Measurements from ENCODE around the gene PTGFR. TPM values are rescaled to one million over a fixed set of nuclear protein-coding genes. Genes with fewer than 3 reads are reported as not detected.

Gene PTGFR
- total RNA-seq, 1 experiment from 2014 or later: not detected

DNA sequence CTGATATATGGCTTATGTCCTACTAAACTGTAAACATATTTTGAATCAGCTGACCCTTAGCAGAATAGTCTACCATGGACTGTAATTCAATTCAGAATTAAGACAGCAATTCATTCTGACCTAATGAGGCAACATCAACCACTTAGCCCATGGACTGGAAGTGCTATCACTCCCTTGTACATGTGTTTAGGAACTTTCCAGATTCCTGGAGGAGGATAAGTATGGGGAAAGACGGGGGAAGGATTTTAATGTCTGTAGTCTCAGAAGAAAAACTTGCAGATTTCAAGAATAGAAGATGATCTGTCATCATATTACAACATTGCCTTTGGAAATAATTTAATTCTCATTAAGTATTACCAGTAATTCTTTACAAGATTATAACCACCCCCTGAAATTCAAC, 56.3 kb downstream of the PTGFR start:
- TF ChIP-seq SRF (IDR thresholded peaks at IDR 0.05; ENCODE audit: low read depth): no peak
- no peak for TF ChIP-seq CEBPB (IDR thresholded peaks at IDR 0.05; ENCODE audit: low read depth)
- TF ChIP-seq, protein P1, sequence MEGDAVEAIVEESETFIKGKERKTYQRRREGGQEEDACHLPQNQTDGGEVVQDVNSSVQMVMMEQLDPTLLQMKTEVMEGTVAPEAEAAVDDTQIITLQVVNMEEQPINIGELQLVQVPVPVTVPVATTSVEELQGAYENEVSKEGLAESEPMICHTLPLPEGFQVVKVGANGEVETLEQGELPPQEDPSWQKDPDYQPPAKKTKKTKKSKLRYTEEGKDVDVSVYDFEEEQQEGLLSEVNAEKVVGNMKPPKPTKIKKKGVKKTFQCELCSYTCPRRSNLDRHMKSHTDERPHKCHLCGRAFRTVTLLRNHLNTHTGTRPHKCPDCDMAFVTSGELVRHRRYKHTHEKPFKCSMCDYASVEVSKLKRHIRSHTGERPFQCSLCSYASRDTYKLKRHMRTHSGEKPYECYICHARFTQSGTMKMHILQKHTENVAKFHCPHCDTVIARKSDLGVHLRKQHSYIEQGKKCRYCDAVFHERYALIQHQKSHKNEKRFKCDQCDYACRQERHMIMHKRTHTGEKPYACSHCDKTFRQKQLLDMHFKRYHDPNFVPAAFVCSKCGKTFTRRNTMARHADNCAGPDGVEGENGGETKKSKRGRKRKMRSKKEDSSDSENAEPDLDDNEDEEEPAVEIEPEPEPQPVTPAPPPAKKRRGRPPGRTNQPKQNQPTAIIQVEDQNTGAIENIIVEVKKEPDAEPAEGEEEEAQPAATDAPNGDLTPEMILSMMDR (IDR thresholded peaks at IDR 0.05 in 2 of 3, conservative IDR thresholded peaks at IDR 0.05 in 1 of 3; ENCODE audit: borderline replicate concordance in 1 of 3, insufficient read depth in 1 of 3, low read depth in 2 of 3, low read length in 2 of 3): no peak
- TF ChIP-seq YY1 (IDR thresholded peaks at IDR 0.05; ENCODE audit: extremely low read depth, insufficient replicate concordance, low read depth, low read length): no peak
- TF ChIP-seq EZH2 (IDR thresholded peaks at IDR 0.05): no peak
- TF ChIP-seq SP1 (IDR thresholded peaks at IDR 0.05; ENCODE audit: low read depth): no peak
- TF ChIP-seq JUND (IDR thresholded peaks at IDR 0.05): no peak
- no peak for TF ChIP-seq POLR2AphosphoS5 (IDR thresholded peaks at IDR 0.05; ENCODE audit: low read depth, low read length)
- no peak for TF ChIP-seq POLR2A (IDR thresholded peaks at IDR 0.05; ENCODE audit: borderline replicate concordance, extremely low read depth, insufficient read depth, insufficient read length)
- TF ChIP-seq, protein P2, sequence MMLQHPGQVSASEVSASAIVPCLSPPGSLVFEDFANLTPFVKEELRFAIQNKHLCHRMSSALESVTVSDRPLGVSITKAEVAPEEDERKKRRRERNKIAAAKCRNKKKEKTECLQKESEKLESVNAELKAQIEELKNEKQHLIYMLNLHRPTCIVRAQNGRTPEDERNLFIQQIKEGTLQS (IDR thresholded peaks at IDR 0.05): no peak
- no peak for TF ChIP-seq EZH2phosphoT487 (IDR thresholded peaks at IDR 0.05; ENCODE audit: borderline replicate concordance)
- TF ChIP-seq RAD21 (IDR thresholded peaks at IDR 0.05; ENCODE audit: low read depth): no peak
- TF ChIP-seq, protein P3, sequence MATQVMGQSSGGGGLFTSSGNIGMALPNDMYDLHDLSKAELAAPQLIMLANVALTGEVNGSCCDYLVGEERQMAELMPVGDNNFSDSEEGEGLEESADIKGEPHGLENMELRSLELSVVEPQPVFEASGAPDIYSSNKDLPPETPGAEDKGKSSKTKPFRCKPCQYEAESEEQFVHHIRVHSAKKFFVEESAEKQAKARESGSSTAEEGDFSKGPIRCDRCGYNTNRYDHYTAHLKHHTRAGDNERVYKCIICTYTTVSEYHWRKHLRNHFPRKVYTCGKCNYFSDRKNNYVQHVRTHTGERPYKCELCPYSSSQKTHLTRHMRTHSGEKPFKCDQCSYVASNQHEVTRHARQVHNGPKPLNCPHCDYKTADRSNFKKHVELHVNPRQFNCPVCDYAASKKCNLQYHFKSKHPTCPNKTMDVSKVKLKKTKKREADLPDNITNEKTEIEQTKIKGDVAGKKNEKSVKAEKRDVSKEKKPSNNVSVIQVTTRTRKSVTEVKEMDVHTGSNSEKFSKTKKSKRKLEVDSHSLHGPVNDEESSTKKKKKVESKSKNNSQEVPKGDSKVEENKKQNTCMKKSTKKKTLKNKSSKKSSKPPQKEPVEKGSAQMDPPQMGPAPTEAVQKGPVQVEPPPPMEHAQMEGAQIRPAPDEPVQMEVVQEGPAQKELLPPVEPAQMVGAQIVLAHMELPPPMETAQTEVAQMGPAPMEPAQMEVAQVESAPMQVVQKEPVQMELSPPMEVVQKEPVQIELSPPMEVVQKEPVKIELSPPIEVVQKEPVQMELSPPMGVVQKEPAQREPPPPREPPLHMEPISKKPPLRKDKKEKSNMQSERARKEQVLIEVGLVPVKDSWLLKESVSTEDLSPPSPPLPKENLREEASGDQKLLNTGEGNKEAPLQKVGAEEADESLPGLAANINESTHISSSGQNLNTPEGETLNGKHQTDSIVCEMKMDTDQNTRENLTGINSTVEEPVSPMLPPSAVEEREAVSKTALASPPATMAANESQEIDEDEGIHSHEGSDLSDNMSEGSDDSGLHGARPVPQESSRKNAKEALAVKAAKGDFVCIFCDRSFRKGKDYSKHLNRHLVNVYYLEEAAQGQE (IDR thresholded peaks at IDR 0.05; ENCODE audit: low read depth): no peak
- TF ChIP-seq ZFX (IDR thresholded peaks at IDR 0.05): no peak
- TF ChIP-seq TCF7L2 (IDR thresholded peaks at IDR 0.05; ENCODE audit: borderline replicate concordance, extremely low read depth, insufficient read depth, insufficient read length): no peak
- no peak for TF ChIP-seq CBX3 (IDR thresholded peaks at IDR 0.05; ENCODE audit: low read depth)
- Histone ChIP-seq H3K27me3 (ENCODE audit: insufficient read depth, low read length) (no peaks in the 10 kb centered on the region), H3K4me2 (ENCODE audit: low read length) (no peak overlapping the region), H3K9ac (ENCODE audit: low read length) (no peak overlapping the region), H3K36me3 (ENCODE audit: control insufficient read depth in 1 of 2, insufficient read depth in 2 of 2, low read length in 2 of 2) (no peaks in the 10 kb centered on the region), H3K4me3 (replicated peaks in 1 of 2; ENCODE audit: low read depth in 1 of 2, low read length in 2 of 2) (no peak overlapping the region), H3K4me1 (ENCODE audit: control insufficient read depth in 1 of 2, insufficient read depth in 2 of 2, low read length in 2 of 2) (no peaks in the 10 kb centered on the region), H4K20me1 (ENCODE audit: insufficient read depth) (no peaks in the 10 kb centered on the region), H3K9me3 (ENCODE audit: control insufficient read depth in 1 of 2, insufficient read depth in 1 of 2, low read depth in 1 of 2, low read length in 2 of 2) (no peaks in the 10 kb centered on the region), H3K27ac (ENCODE audit: low read depth, low read length) (no peak overlapping the region), H3K9me2 (ENCODE audit: insufficient read depth) (no peaks in the 10 kb centered on the region), H3K79me2 (ENCODE audit: insufficient read depth, low read length) (no peaks in the 10 kb centered on the region), H2AFZ (ENCODE audit: low read depth, low read length, poor library complexity, severe bottlenecking) (no peak overlapping the region)
- ATAC-seq (no peak), DNase-seq (ENCODE audit: low read depth, low spot score) (no peak)
- CTCF ChIA-PET: no interaction called here
- BruUV-seq (replicated peaks): no TSS peak
- POLR2A ChIA-PET: no interaction called here
- RAD21 ChIA-PET (ENCODE audit: low non-redundant PET in 1 of 2, low total read pairs in 2 of 2, uncharacterized antibody in 2 of 2, unreplicated experiment in 2 of 2): no interaction called here
- intact Hi-C loops (cut with micrococcal nuclease): no loop called here
